K562 (cell line): ENCODE data around the gene UNC5B. TPM values are rescaled to one million over a fixed set of nuclear protein-coding genes. Genes with fewer than 3 reads are reported as not detected.
A peak's percentile ranks its signal among the peaks of the same experiment; 100 is the strongest.
"Not testable (repeated sequence)": the region's sequence is repeated elsewhere in the genome, so short reads cannot be mapped to it uniquely, and the experiment has no call there.

Experiments
- ATAC-seq: fragments of 200-7000 bp; cut with Tn5 transposase; 3 replicates; pipeline ENCODE4 v1.9.1; 2020; ENCODE audit warnings: moderate library complexity
- BruUV-seq: library from RNA; stranded (reverse); fragments of 400-500 nt; replicated peaks from 2 replicates; lab custom pipeline; 2021; lab: Mats Ljungman, UMichigan
- CTCF ChIA-PET: fragments of 300-600 bp; formaldehyde crosslinking; extraction: SDS; loops from one replicate; lab custom pipeline; 2021; ENCODE audit warnings: low intra/inter-chr PET ratio; lab: Yijun Ruan, JAX
- POLR2A ChIA-PET: fragments of 300-600, 350-650 bp; sonication (Branson Sonifier 250); formaldehyde crosslinking; extraction: SDS; loops from one replicate; lab custom pipeline; 2021; ENCODE audit warnings: antibody characterized with exemption, inconsistent platforms; lab: Yijun Ruan, JAX
- DNase-seq, 4 experiments: peaks; one replicate each; pipeline versions ENCODE4 v3.0.0 to v3.0.0-alpha.2; 2011 to 2018; ENCODE audit warnings: low spot score in 3 of 4, mixed read lengths in 3 of 4; ENCODE audit errors: extremely low read depth in 1 of 4
- FAIRE-seq: peaks from 2 replicates; lab custom pipeline; 2011; peaks lifted over from hg19 to GRCh38; lab: Jason Lieb, UNC
- H2AFZ ChIP-seq: 2 replicates; pipeline ENCODE4 v1.6.0; 2011; ENCODE audit warnings: low read depth, low read length, control low read depth, inconsistent platforms
- H3K27ac ChIP-seq: fragments of 200-600 bp; 3 replicates; pipeline ENCODE4 v1.8.0; 2011; ENCODE audit warnings: low read depth, mild to moderate bottlenecking, control low read depth, inconsistent platforms, low read length, moderate library complexity, mixed read lengths; ENCODE audit errors: extremely low read depth
- H3K27me3 ChIP-seq, 2 experiments: fragments of 300-600 bp in 1 of 2; 2 replicates in 1 of 2; 3 replicates in 1 of 2; pipeline versions ENCODE4 v1.6.0 to v1.8.0; 2011; ENCODE audit warnings: inconsistent platforms in 2 of 2, low read length in 2 of 2, mild to moderate bottlenecking in 1 of 2, mixed read lengths in 1 of 2, moderate library complexity in 1 of 2; ENCODE audit not compliant: control insufficient read depth in 2 of 2, insufficient read depth in 2 of 2
- H3K36me3 ChIP-seq: fragments of 300-600 bp; 3 replicates; pipeline ENCODE4 v1.8.0; 2011; ENCODE audit warnings: mild to moderate bottlenecking, low read length, inconsistent platforms; ENCODE audit not compliant: control insufficient read depth, insufficient read depth
- H3K4me1 ChIP-seq, 2 experiments: fragments of 200-600 bp in 1 of 2; replicated peaks in 1 of 2; 2 replicates in 1 of 2; 3 replicates in 1 of 2; pipeline versions ENCODE4 v1.5.1 to v1.8.0; 2011; ENCODE audit warnings: inconsistent platforms in 2 of 2, low read length in 2 of 2, mild to moderate bottlenecking in 1 of 2, mixed read lengths in 1 of 2, moderate library complexity in 1 of 2; ENCODE audit not compliant: control insufficient read depth in 2 of 2, insufficient read depth in 2 of 2
- H3K4me2 ChIP-seq: 2 replicates; pipeline ENCODE4 v1.6.1; 2011; ENCODE audit warnings: low read length, control low read depth, inconsistent platforms, mixed read lengths; ENCODE audit not compliant: insufficient read depth
- H3K4me3 ChIP-seq: fragments of 200-600 bp; sonication (generic), shearing (Covaris generic); 2 replicates; pipeline ENCODE4 v1.5.1; 2016; ENCODE audit warnings: control low read depth, inconsistent platforms
- H3K79me2 ChIP-seq: fragments of 200-600 bp; 3 replicates; pipeline ENCODE4 v1.8.0; 2011; ENCODE audit warnings: low read length, inconsistent platforms; ENCODE audit not compliant: control insufficient read depth, insufficient read depth
- H3K9ac ChIP-seq, 2 experiments: 2 replicates each; pipeline versions ENCODE4 v1.6.0 to v1.6.1; 2011; ENCODE audit warnings: low read depth in 2 of 2, low read length in 2 of 2, control low read depth in 1 of 2, inconsistent platforms in 1 of 2, mild to moderate bottlenecking in 1 of 2, mixed read lengths in 1 of 2; ENCODE audit not compliant: insufficient read depth in 1 of 2
- H3K9me1 ChIP-seq: one replicate; pipeline ENCODE4 v1.6.0; 2011; ENCODE audit warnings: inconsistent platforms, mild to moderate bottlenecking, low read length, moderate library complexity; ENCODE audit not compliant: control insufficient read depth, insufficient read depth
- H3K9me3 ChIP-seq: replicated peaks from 2 replicates; pipeline ENCODE4 v1.5.1; 2011; ENCODE audit warnings: low read depth, low read length, inconsistent platforms; ENCODE audit not compliant: control insufficient read depth, insufficient read depth
- H4K20me1 ChIP-seq: replicated peaks from 2 replicates; pipeline ENCODE4 v1.6.1; 2011; ENCODE audit warnings: low read length, inconsistent platforms, mixed read lengths; ENCODE audit not compliant: control insufficient read depth, insufficient read depth
- ARID1B ChIP-seq: fragments of 450-650 bp; IDR thresholded peaks from 2 replicates; pipeline ENCODE4 v1.6.1; 2016; ENCODE audit warnings: antibody characterized with exemption, mild to moderate bottlenecking, inconsistent platforms
- HEY1 ChIP-seq: fragments of 250-450 bp; sonication (Bioruptor Pico); IDR thresholded peaks from 2 replicates; pipeline ENCODE4 v1.5.0; 2020; ENCODE audit warnings: mild to moderate bottlenecking, moderate library complexity, borderline replicate concordance
- KLF6 ChIP-seq: fragments of 250-450 bp; sonication (Bioruptor Pico); IDR thresholded peaks from 2 replicates; pipeline ENCODE4 v1.4.0; 2020; ENCODE audit warnings: mild to moderate bottlenecking, moderate library complexity, borderline replicate concordance
- NFIC ChIP-seq: fragments of 450-650 bp; IDR thresholded peaks from 2 replicates; pipeline ENCODE4 v1.6.1; 2017; ENCODE audit warnings: mild to moderate bottlenecking, inconsistent platforms
- NUFIP1 ChIP-seq: fragments of 450-650 bp; IDR thresholded peaks from 2 replicates; pipeline ENCODE4 v1.6.1; 2018; ENCODE audit not compliant: partially characterized antibody
- WGBS: fragments of 100-300 bp; shearing (Covaris generic); methylation state at CpG from one replicate; pipeline ENCODE4 v1.1.6; 2016; ENCODE audit warnings: low coverage, mixed read lengths; ENCODE audit not compliant: insufficient coverage; ENCODE audit errors: missing lambda C conversion rate; 5-methylcytosine and 5-hydroxymethylcytosine counted together
- in situ Hi-C: fragments of 300-500 bp; cut with MboI; formaldehyde crosslinking; loops from 4 replicates; pipeline ENCODE4 v1.15.0; 2018; ENCODE audit warnings: inconsistent platforms, mixed read lengths
- intact Hi-C: fragments of 100-400 bp; cut with micrococcal nuclease; formaldehyde crosslinking; loops from 2 replicates; pipeline ENCODE4 v1.14.2; 2022
- polyA plus RNA-seq, 8 experiments: library from polyadenylated mRNA; depleted of rRNA in 4 of 8; stranded (reverse) in 5 of 8; unstranded in 3 of 8; fragments of >200 nt; fragmentation: Nextera tagmentation in 2 of 8; fragmentation: Illumina TruSeq in 1 of 8; extraction: Ambion mirVana in 2 of 8; extraction: Trizol in 1 of 8; gene quantifications; 2 replicates each; pipeline versions ENCODE4 v1.2.1 to v1.2.3, GENCODE V29; 2011 to 2014; ENCODE audit warnings: inconsistent platforms in 1 of 8, missing spikeins in 1 of 8
- total RNA-seq, 7 experiments: library from RNA; depleted of rRNA in 6 of 7; stranded (reverse); fragments of >200 nt in 6 of 7; fragmentation: Illumina TruSeq in 2 of 7; extraction: Trizol in 2 of 7; gene quantifications; 2 replicates each; pipeline versions ENCODE4 v1.2.1 to v1.2.3, GENCODE V29; 2011 to 2021; ENCODE audit warnings: low replicate concordance in 1 of 7
- TF ChIP-seq, protein P1 (sequence below): fragments of 150-350 bp; IDR thresholded peaks from 2 replicates; pipeline ENCODE4 v1.6.1; 2014; ENCODE audit warnings: low read depth, mild to moderate bottlenecking, low read length, borderline replicate concordance
- TF ChIP-seq, protein P2 (sequence below): fragments of 450-650 bp; IDR thresholded peaks from 2 replicates; pipeline ENCODE4 v1.6.1; 2018; ENCODE audit not compliant: partially characterized antibody

The UNC5B gene
- total and polyA plus RNA-seq, 9 of the 15 experiments (the other 6 are each of a cell fraction or from before 2014, with no cell fraction given) = 0.10 to 8.4 (median 2.1) TPM

DNA sequence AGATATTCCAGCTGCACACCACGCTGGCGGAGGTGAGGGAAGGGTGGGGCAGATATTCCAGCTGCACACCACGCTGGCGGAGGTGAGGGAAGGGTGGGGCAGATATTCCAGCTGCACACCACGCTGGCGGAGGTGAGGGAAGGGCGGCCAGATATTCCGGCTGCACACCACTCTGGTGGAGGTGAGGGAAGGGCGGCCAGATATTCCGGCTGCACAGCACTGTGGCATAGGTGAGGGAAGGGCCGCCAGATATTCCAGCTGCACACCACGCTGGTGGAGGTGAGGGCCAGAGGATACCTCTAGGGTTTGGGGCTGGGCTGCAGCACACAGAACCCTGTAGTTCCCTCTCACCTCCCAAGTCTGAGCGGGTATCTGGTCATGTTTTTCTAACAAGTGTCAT lies 84.4 kb downstream of the UNC5B start:
- 58% methylated on average over 8 of the region's 13 CpGs for WGBS
- H3K36me3 ChIP-seq, H2AFZ ChIP-seq, FAIRE-seq, H3K9ac ChIP-seq, H3K9me3 ChIP-seq, CTCF ChIA-PET, H3K4me3 ChIP-seq, H3K27ac ChIP-seq, H3K79me2 ChIP-seq, ATAC-seq, H3K4me2 ChIP-seq, DNase-seq, H3K9me1 ChIP-seq, H4K20me1 ChIP-seq, in situ Hi-C loops, intact Hi-C loops, BruUV-seq: not testable (repeated sequence)
- Histone ChIP-seq H3K4me1 (peaks cover 0 to 17% of the 10 kb centered on the region in 2 experiments; a peak in 1 of 5 replicates), H3K27me3 (peaks cover 7 to 47% of the 10 kb centered on the region in 2 experiments; a peak in 3 of 5 replicates)
- POLR2A ChIA-PET = interaction anchor here (0.5 kb wide), 1 partner anchor 555 kb away, joined by 3 read pairs; no protein-coding TSS in a partner anchor

DNA sequence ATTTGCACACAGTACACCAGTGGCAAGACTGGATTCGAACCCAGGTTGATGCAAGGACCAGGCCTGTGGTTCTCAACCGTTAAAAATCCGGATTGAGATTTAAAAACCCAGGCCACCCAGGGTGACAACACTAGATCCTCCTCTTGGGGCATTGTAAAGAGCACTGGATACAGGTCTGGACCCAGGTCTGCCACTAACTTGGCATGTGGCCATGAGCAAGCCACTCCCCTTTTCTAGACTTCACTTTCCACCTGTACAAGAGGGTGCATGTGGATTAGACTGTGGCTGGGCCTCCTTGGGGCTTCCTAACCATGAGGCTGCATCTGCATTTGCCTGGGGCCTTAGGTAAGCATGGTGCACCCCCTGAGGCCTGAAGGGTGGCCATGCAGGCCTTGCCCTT lies 85.0 kb downstream of the UNC5B start:
- no peak overlapping the region for H3K4me2 ChIP-seq
- peaks cover 7 to 52% of the 10 kb centered on the region in 2 experiments; a peak in 3 of 5 replicates for H3K27me3 ChIP-seq
- H3K27ac ChIP-seq = no peak overlapping the region
- peaks cover 0 to 17% of the 10 kb centered on the region in 2 experiments; a peak in 1 of 5 replicates for H3K4me1 ChIP-seq
- in situ Hi-C loops (no loop called here), intact Hi-C loops (no loop called here)
- no peak for DNase-seq
- H2AFZ ChIP-seq = no peak overlapping the region
- CTCF ChIA-PET = no interaction called here
- H3K36me3 ChIP-seq = no peaks in the 10 kb centered on the region
- H3K4me3 ChIP-seq = no peak overlapping the region
- TF ChIP-seq KLF6 (CRISPR knock-in tag) = no peak
- TF ChIP-seq, protein P1, sequence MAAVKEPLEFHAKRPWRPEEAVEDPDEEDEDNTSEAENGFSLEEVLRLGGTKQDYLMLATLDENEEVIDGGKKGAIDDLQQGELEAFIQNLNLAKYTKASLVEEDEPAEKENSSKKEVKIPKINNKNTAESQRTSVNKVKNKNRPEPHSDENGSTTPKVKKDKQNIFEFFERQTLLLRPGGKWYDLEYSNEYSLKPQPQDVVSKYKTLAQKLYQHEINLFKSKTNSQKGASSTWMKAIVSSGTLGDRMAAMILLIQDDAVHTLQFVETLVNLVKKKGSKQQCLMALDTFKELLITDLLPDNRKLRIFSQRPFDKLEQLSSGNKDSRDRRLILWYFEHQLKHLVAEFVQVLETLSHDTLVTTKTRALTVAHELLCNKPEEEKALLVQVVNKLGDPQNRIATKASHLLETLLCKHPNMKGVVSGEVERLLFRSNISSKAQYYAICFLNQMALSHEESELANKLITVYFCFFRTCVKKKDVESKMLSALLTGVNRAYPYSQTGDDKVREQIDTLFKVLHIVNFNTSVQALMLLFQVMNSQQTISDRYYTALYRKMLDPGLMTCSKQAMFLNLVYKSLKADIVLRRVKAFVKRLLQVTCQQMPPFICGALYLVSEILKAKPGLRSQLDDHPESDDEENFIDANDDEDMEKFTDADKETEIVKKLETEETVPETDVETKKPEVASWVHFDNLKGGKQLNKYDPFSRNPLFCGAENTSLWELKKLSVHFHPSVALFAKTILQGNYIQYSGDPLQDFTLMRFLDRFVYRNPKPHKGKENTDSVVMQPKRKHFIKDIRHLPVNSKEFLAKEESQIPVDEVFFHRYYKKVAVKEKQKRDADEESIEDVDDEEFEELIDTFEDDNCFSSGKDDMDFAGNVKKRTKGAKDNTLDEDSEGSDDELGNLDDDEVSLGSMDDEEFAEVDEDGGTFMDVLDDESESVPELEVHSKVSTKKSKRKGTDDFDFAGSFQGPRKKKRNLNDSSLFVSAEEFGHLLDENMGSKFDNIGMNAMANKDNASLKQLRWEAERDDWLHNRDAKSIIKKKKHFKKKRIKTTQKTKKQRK = no peak
- TF ChIP-seq NFIC = peak; percentile 72
- TF ChIP-seq HEY1 (CRISPR knock-in tag) = no peak
- no peak for TF ChIP-seq NUFIP1
- TF ChIP-seq, protein P2, sequence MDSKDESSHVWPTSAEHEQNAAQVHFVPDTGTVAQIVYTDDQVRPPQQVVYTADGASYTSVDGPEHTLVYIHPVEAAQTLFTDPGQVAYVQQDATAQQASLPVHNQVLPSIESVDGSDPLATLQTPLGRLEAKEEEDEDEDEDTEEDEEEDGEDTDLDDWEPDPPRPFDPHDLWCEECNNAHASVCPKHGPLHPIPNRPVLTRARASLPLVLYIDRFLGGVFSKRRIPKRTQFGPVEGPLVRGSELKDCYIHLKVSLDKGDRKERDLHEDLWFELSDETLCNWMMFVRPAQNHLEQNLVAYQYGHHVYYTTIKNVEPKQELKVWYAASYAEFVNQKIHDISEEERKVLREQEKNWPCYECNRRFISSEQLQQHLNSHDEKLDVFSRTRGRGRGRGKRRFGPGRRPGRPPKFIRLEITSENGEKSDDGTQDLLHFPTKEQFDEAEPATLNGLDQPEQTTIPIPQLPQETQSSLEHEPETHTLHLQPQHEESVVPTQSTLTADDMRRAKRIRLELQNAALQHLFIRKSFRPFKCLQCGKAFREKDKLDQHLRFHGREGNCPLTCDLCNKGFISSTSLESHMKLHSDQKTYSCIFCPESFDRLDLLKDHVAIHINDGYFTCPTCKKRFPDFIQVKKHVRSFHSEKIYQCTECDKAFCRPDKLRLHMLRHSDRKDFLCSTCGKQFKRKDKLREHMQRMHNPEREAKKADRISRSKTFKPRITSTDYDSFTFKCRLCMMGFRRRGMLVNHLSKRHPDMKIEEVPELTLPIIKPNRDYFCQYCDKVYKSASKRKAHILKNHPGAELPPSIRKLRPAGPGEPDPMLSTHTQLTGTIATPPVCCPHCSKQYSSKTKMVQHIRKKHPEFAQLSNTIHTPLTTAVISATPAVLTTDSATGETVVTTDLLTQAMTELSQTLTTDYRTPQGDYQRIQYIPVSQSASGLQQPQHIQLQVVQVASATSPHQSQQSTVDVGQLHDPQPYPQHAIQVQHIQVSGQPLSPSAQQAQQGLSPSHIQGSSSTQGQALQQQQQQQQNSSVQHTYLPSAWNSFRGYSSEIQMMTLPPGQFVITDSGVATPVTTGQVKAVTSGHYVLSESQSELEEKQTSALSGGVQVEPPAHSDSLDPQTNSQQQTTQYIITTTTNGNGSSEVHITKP = no peak
- no peak for TF ChIP-seq ARID1B
- no peaks in the 10 kb centered on the region for H3K9me1 ChIP-seq
- WGBS = 28% methylated on average over 3 of the region's 3 CpGs
- no peak for ATAC-seq
- H3K9me3 ChIP-seq = no peaks in the 10 kb centered on the region
- peaks cover 2% of the 10 kb centered on the region; the same call in 1 of the 2 replicates for H4K20me1 ChIP-seq
- BruUV-seq = no TSS peak
- no peak overlapping the region for H3K9ac ChIP-seq
- FAIRE-seq = no peak
- H3K79me2 ChIP-seq = no peaks in the 10 kb centered on the region
- POLR2A ChIA-PET = interaction anchor here (0.6 kb wide), 1 partner anchor 119 kb away, joined by 3 read pairs; no protein-coding TSS in a partner anchor
